HEK293 (cell line): ENCODE data around the gene CD82.

Experiments used
- CTCF ChIA-PET: fragments of 350-600 bp; formaldehyde crosslinking; extraction: SDS; loops from one replicate; lab custom pipeline; 2021; ENCODE audit warnings: antibody characterized with exemption; lab: Yijun Ruan, JAX
- POLR2A ChIA-PET: fragments of 300-600 bp; formaldehyde crosslinking; extraction: SDS; loops from one replicate; lab custom pipeline; 2020; ENCODE audit warnings: antibody characterized with exemption, inconsistent platforms; lab: Yijun Ruan, JAX
- H3K27ac ChIP-seq: fragments of 200-500 bp; sonication (Bioruptor generic); 2 replicates; pipeline ENCODE4 v1.5.1; 2014; ENCODE audit warnings: low read depth, low read length, control low read depth, inconsistent platforms; ENCODE audit errors: extremely low read depth
- H3K36me3 ChIP-seq, 2 experiments: fragments of 200-500 bp in 1 of 2; sonication (Bioruptor generic) in 1 of 2; 1 replicate in 1 of 2; 2 replicates in 1 of 2; pipeline ENCODE4 v1.5.1; 2014 to 2017; ENCODE audit warnings: inconsistent platforms in 2 of 2, low read length in 2 of 2; ENCODE audit not compliant: control insufficient read depth in 2 of 2, insufficient read depth in 1 of 2
- H3K4me1 ChIP-seq: fragments of 200-500 bp; sonication (Bioruptor generic); 2 replicates; pipeline ENCODE4 v1.5.1; 2014; ENCODE audit warnings: mild to moderate bottlenecking, low read length, inconsistent platforms; ENCODE audit not compliant: control insufficient read depth, insufficient read depth
- H3K4me3 ChIP-seq: 2 replicates; pipeline ENCODE4 v1.5.1; 2011; ENCODE audit warnings: low read depth, mild to moderate bottlenecking, control low read depth, low read length, moderate library complexity
- H3K9me3 ChIP-seq: fragments of 200-500 bp; sonication (Bioruptor generic); 2 replicates; pipeline ENCODE4 v1.5.1; 2014; ENCODE audit warnings: low read depth, low read length, inconsistent platforms; ENCODE audit not compliant: control insufficient read depth, insufficient read depth
- HOXC10 ChIP-seq: sonication (generic); formaldehyde crosslinking; IDR thresholded peaks from 2 replicates; pipeline ENCODE4 v1.8.1; 2023; ENCODE audit warnings: mild to moderate bottlenecking, missing genetic modification reagents
- PRDM1 ChIP-seq: fragments of 450-650 bp; formaldehyde crosslinking; IDR thresholded peaks from 2 replicates; pipeline ENCODE4; 2016; ENCODE audit warnings: missing biosample characterization, missing genetic modification characterization
- SP7 ChIP-seq: fragments of 450-650 bp; formaldehyde crosslinking; IDR thresholded peaks from 2 replicates; pipeline ENCODE4 v1.5.1; 2016; ENCODE audit warnings: missing biosample characterization, missing genetic modification characterization
- ZIC2 ChIP-seq: fragments of 450-650 bp; formaldehyde crosslinking; IDR thresholded peaks from 2 replicates; pipeline ENCODE4 v1.5.1; 2016; ENCODE audit warnings: missing biosample characterization, missing genetic modification characterization
- ZNF121 ChIP-seq: fragments of 450-650 bp; formaldehyde crosslinking; IDR thresholded peaks from 2 replicates; pipeline ENCODE4 v1.5.1; 2016; ENCODE audit warnings: missing biosample characterization, missing genetic modification characterization
- ZNF132 ChIP-seq: fragments of 450-650 bp; formaldehyde crosslinking; IDR thresholded peaks from 2 replicates; pipeline ENCODE4 v1.5.1; 2017; ENCODE audit warnings: missing biosample characterization, missing genetic modification characterization, borderline replicate concordance
- ZNF146 ChIP-seq: fragments of 450-650 bp; formaldehyde crosslinking; IDR thresholded peaks from 2 replicates; pipeline ENCODE4 v1.5.1; 2016; ENCODE audit warnings: missing biosample characterization, missing genetic modification characterization
- ZNF157 ChIP-seq: fragments of 450-650 bp; formaldehyde crosslinking; IDR thresholded peaks from 2 replicates; pipeline ENCODE4 v1.5.1; 2016; ENCODE audit warnings: missing biosample characterization, missing genetic modification characterization
- ZNF174 ChIP-seq: fragments of 450-650 bp; formaldehyde crosslinking; IDR thresholded peaks from 2 replicates; pipeline ENCODE4 v1.5.0; 2017; ENCODE audit warnings: missing biosample characterization, mild to moderate bottlenecking, missing genetic modification characterization
- ZNF19 ChIP-seq: fragments of 450-650 bp; formaldehyde crosslinking; IDR thresholded peaks from 2 replicates; pipeline ENCODE4; 2016; ENCODE audit warnings: missing biosample characterization, missing genetic modification characterization, low read depth
- ZNF266 ChIP-seq: fragments of 450-650 bp; formaldehyde crosslinking; IDR thresholded peaks from 2 replicates; pipeline ENCODE4 v1.5.1; 2016; ENCODE audit warnings: missing biosample characterization, missing genetic modification characterization, low read depth
- ZNF48 ChIP-seq: fragments of 450-650 bp; formaldehyde crosslinking; IDR thresholded peaks from 2 replicates; pipeline ENCODE4 v1.5.1; 2016; ENCODE audit warnings: missing biosample characterization, missing genetic modification characterization
- ZNF501 ChIP-seq: fragments of 450-650 bp; formaldehyde crosslinking; IDR thresholded peaks from 2 replicates; pipeline ENCODE4 v1.5.1; 2016; ENCODE audit warnings: missing biosample characterization, missing genetic modification characterization
- ZNF544 ChIP-seq: fragments of 450-650 bp; formaldehyde crosslinking; IDR thresholded peaks from 2 replicates; pipeline ENCODE4 v1.5.0; 2017; ENCODE audit warnings: missing biosample characterization, missing genetic modification characterization
- ZNF585B ChIP-seq: fragments of 450-650 bp; formaldehyde crosslinking; IDR thresholded peaks from 2 replicates; pipeline ENCODE4 v1.5.1; 2016; ENCODE audit warnings: missing biosample characterization, missing genetic modification characterization
- ZNF621 ChIP-seq: fragments of 450-650 bp; formaldehyde crosslinking; IDR thresholded peaks from 2 replicates; pipeline ENCODE4 v1.5.1; 2017; ENCODE audit warnings: missing biosample characterization, missing genetic modification characterization
- ZNF624 ChIP-seq: fragments of 450-650 bp; formaldehyde crosslinking; IDR thresholded peaks from 2 replicates; pipeline ENCODE4 v1.5.1; 2017; ENCODE audit warnings: missing biosample characterization, missing genetic modification characterization
- ZNF658 ChIP-seq: fragments of 450-650 bp; formaldehyde crosslinking; IDR thresholded peaks from 2 replicates; pipeline ENCODE4; 2016; ENCODE audit warnings: missing biosample characterization, missing genetic modification characterization
- ZNF660 ChIP-seq: fragments of 450-650 bp; IDR thresholded peaks from 2 replicates; pipeline ENCODE4 v1.5.1; 2018; ENCODE audit warnings: missing biosample characterization, mild to moderate bottlenecking, missing genetic modification characterization
- ZNF76 ChIP-seq: fragments of 450-650 bp; formaldehyde crosslinking; IDR thresholded peaks from 2 replicates; pipeline ENCODE4; 2016; ENCODE audit warnings: low read depth, missing biosample characterization, missing genetic modification characterization, borderline replicate concordance
- ZXDB ChIP-seq: fragments of 450-650 bp; formaldehyde crosslinking; IDR thresholded peaks from 2 replicates; pipeline ENCODE4 v1.5.1; 2016; ENCODE audit warnings: missing biosample characterization, missing genetic modification characterization
- TF ChIP-seq, protein P1 (sequence below): fragments of 450-650 bp; formaldehyde crosslinking; IDR thresholded peaks from 2 replicates; pipeline ENCODE4 v1.5.1; 2017; ENCODE audit warnings: missing biosample characterization, missing genetic modification characterization
- TF ChIP-seq, protein P2 (sequence below): fragments of 450-650 bp; formaldehyde crosslinking; optimal IDR thresholded peaks from 2 replicates; pipeline ENCODE3; 2016; ENCODE audit warnings: missing biosample characterization, mild to moderate bottlenecking, missing genetic modification characterization
- TF ChIP-seq, protein P3 (sequence below): fragments of 450-650 bp; formaldehyde crosslinking; IDR thresholded peaks from 2 replicates; pipeline ENCODE4 v1.5.1; 2016; ENCODE audit warnings: missing biosample characterization, missing genetic modification characterization
- TF ChIP-seq, protein P4 (sequence below): fragments of 450-650 bp; formaldehyde crosslinking; IDR thresholded peaks from 2 replicates; pipeline ENCODE4 v1.5.1; 2016; ENCODE audit warnings: missing biosample characterization, missing genetic modification characterization

Gene CD82

DNA sequence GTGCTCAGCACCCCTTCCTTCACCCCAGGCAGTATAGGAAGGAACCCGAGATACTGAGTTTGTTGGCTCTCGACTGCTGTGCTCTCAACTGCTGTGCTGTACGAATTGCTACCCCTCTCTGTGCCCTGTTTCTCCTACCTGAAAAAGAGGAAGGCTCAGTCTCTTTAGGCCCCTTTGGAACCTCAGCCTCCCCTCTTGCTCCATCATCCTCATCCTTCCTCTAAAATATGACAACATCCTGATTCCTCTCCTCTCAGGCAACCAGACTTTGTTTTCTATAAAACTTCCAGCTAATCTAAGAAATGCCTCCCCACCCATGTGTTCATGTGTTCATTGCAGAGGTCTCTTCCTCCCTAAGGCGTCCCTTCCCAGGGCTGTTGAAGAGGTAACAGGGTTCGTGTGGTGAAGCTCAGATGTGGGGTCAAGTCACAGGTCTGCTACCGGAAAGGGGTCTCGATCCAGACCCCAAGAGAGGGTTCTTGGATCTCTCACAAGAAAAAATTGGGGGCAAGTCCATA, 35.5 kb upstream of the CD82 start:
- Histone ChIP-seq H3K4me3 (no peak overlapping the region), H3K27ac (no peak overlapping the region), H3K9me3 (no peaks in the 10 kb centered on the region), H3K4me1 (no peaks in the 10 kb centered on the region), H3K36me3 (no peaks in the 10 kb centered on the region)
- ChIA-PET POLR2A (no interaction called here), CTCF (interaction anchor here (0.6 to 1.0 kb wide), 4 partner anchors 13 to 207 kb away, joined by 3 to 4 read pairs (median 3); no protein-coding TSS in a partner anchor)
- TF ChIP-seq ZXDB (tag by site-specific recombination) (no peak), ZNF266 (no peak), HOXC10 (CRISPR knock-in tag) (no peak), ZNF19 (tag by site-specific recombination) (no peak), PRDM1 (tag by site-specific recombination) (no peak), ZNF157 (no peak), ZNF501 (tag by site-specific recombination) (no peak), ZNF76 (tag by site-specific recombination) (no peak), ZNF624 (no peak), ZNF621 (tag by site-specific recombination) (no peak)
- TF ChIP-seq, protein P1, sequence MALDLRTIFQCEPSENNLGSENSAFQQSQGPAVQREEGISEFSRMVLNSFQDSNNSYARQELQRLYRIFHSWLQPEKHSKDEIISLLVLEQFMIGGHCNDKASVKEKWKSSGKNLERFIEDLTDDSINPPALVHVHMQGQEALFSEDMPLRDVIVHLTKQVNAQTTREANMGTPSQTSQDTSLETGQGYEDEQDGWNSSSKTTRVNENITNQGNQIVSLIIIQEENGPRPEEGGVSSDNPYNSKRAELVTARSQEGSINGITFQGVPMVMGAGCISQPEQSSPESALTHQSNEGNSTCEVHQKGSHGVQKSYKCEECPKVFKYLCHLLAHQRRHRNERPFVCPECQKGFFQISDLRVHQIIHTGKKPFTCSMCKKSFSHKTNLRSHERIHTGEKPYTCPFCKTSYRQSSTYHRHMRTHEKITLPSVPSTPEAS (tag by site-specific recombination): no peak
- TF ChIP-seq, protein P2, sequence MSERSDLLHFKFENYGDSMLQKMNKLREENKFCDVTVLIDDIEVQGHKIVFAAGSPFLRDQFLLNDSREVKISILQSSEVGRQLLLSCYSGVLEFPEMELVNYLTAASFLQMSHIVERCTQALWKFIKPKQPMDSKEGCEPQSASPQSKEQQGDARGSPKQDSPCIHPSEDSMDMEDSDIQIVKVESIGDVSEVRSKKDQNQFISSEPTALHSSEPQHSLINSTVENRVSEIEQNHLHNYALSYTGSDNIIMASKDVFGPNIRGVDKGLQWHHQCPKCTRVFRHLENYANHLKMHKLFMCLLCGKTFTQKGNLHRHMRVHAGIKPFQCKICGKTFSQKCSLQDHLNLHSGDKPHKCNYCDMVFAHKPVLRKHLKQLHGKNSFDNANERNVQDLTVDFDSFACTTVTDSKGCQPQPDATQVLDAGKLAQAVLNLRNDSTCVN (tag by site-specific recombination): no peak

DNA sequence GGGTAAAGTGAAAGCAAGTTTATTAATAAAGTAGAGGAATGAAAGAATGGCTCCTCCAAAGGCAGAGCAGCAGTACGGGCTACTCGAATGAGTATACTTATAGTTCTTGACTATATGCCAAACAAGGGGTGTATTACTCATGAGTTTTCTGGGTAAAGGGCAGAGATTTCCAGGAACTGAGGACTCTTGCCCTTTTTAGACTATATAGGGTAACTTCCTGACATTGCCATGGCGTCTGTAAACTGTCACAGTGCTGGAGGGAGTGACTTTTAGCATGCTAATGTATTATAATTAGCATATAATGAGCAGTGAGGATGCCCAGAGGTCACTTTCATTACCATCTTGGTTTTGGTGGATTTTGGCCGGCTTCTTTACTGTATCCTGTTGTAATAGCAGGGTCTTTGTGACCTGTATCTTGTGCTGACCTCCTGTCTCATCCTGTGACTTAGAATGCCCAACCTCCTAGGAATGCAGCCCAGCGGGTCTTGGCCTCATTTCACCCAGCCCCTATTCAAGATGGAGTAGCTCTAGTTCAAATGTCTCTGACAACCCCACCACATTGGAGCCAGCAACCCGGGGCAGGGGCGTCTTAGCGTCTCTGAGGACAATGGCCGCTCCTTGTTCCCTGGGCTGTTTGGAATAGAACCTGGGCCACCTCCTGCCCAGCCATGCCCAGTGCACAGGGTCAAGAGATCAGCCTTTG, 34.9 kb upstream of the CD82 start:
- no peaks in the 10 kb centered on the region for H3K4me1 ChIP-seq
- ChIA-PET POLR2A (no interaction called here), CTCF (interaction anchor here (0.8 to 1.0 kb wide), 2 partner anchors 14 to 25 kb away, joined by 3 read pairs; no protein-coding TSS in a partner anchor)
- H3K27ac ChIP-seq: no peak overlapping the region
- H3K36me3 ChIP-seq: no peaks in the 10 kb centered on the region
- no peak overlapping the region for H3K4me3 ChIP-seq
- H3K9me3 ChIP-seq: no peaks in the 10 kb centered on the region
- TF ChIP-seq SP7 (tag by site-specific recombination): no peak
- TF ChIP-seq ZNF174 (tag by site-specific recombination): no peak
- TF ChIP-seq, protein P1 (tag by site-specific recombination): no peak
- TF ChIP-seq, protein P3, sequence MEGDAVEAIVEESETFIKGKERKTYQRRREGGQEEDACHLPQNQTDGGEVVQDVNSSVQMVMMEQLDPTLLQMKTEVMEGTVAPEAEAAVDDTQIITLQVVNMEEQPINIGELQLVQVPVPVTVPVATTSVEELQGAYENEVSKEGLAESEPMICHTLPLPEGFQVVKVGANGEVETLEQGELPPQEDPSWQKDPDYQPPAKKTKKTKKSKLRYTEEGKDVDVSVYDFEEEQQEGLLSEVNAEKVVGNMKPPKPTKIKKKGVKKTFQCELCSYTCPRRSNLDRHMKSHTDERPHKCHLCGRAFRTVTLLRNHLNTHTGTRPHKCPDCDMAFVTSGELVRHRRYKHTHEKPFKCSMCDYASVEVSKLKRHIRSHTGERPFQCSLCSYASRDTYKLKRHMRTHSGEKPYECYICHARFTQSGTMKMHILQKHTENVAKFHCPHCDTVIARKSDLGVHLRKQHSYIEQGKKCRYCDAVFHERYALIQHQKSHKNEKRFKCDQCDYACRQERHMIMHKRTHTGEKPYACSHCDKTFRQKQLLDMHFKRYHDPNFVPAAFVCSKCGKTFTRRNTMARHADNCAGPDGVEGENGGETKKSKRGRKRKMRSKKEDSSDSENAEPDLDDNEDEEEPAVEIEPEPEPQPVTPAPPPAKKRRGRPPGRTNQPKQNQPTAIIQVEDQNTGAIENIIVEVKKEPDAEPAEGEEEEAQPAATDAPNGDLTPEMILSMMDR (tag by site-specific recombination): no peak
- no peak for TF ChIP-seq ZNF585B (tag by site-specific recombination)
- no peak for TF ChIP-seq ZNF658 (tag by site-specific recombination)
- TF ChIP-seq ZNF132 (tag by site-specific recombination): no peak
- no peak for TF ChIP-seq ZNF544 (tag by site-specific recombination)
- TF ChIP-seq ZIC2 (tag by site-specific recombination): no peak
- TF ChIP-seq ZNF146: no peak
- TF ChIP-seq ZNF121: no peak
- TF ChIP-seq, protein P4, sequence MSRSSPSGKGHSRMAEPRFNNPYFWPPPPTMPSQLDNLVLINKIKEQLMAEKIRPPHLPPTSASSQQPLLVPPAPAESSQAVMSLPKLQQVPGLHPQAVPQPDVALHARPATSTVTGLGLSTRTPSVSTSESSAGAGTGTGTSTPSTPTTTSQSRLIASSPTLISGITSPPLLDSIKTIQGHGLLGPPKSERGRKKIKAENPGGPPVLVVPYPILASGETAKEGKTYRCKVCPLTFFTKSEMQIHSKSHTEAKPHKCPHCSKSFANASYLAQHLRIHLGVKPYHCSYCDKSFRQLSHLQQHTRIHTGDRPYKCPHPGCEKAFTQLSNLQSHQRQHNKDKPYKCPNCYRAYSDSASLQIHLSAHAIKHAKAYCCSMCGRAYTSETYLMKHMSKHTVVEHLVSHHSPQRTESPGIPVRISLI: no peak
- TF ChIP-seq HOXC10 (CRISPR knock-in tag): no peak
- TF ChIP-seq ZNF660 (tag by site-specific recombination): no peak
- TF ChIP-seq ZNF48 (tag by site-specific recombination): no peak
